NB4 (cell line): ENCODE data around the gene PRPS1.

Experiments
- MAX ChIP-seq: IDR thresholded peaks from 2 replicates; pipeline ENCODE4 v1.6.1; 2011; ENCODE audit warnings: low read depth, low read length
- POLR2A ChIP-seq: IDR thresholded peaks from 2 replicates; pipeline ENCODE4 v1.6.1; 2011; ENCODE audit warnings: mild to moderate bottlenecking; ENCODE audit not compliant: insufficient read length; ENCODE audit errors: extremely low read depth

- TF ChIP-seq POLR2A (no peak), MAX (no peak)
Measured at GRCh38 chrX:107669261-107669660, 41.0 kb downstream of the PRPS1 start.
